HG02571 (cell line): Measurements from ENCODE around the gene MSH3.
"Not testable (repeated sequence)": the region's sequence is repeated elsewhere in the genome, so short reads cannot be mapped to it uniquely, and the experiment has no call there.

Experiments used
- ATAC-seq: cut with Tn5 transposase; IDR thresholded peaks from one replicate; pipeline ENCODE4 v1.9.1; 2021; ENCODE audit warnings: mild to moderate bottlenecking, moderate library complexity; ENCODE audit not compliant: unreplicated experiment

Gene MSH3

GRCh38 chr5:80837679-80838078 is 183.2 kb downstream of the MSH3 start:
- ATAC-seq = peak; percentile 83

GRCh38 chr5:80841026-80841797 is 186.8 kb downstream of the MSH3 start:
- ATAC-seq = not testable (repeated sequence)

- ATAC-seq = not testable (repeated sequence)
Observed at GRCh38 chr5:80846422-80846821, 192.0 kb downstream of the MSH3 start.

GRCh38 chr5:80850168-80850567 is 195.7 kb downstream of the MSH3 start:
- ATAC-seq = not testable (repeated sequence)

GRCh38 chr5:80852331-80853245 is 198.1 kb downstream of the MSH3 start:
- ATAC-seq = no peak

- ATAC-seq = no peak
Observed at GRCh38 chr5:80853413-80853812, 199.0 kb downstream of the MSH3 start.

- ATAC-seq = no peak
Observed at GRCh38 chr5:80854583-80854982, 200.1 kb downstream of the MSH3 start.

GRCh38 chr5:80860924-80861613 is 206.6 kb downstream of the MSH3 start:
- ATAC-seq = no peak

- no peak for ATAC-seq
Observed at GRCh38 chr5:80863708-80864107, 209.3 kb downstream of the MSH3 start.

- ATAC-seq = no peak
Observed at GRCh38 chr5:80864109-80864508, 209.7 kb downstream of the MSH3 start.

GRCh38 chr5:80864706-80865435 is 210.4 kb downstream of the MSH3 start:
- ATAC-seq = peak; percentile 52

GRCh38 chr5:80865551-80865950 is 211.1 kb downstream of the MSH3 start:
- ATAC-seq = no peak

- ATAC-seq = no peak
Observed at GRCh38 chr5:80866371-80866770, 211.9 kb downstream of the MSH3 start.

GRCh38 chr5:80867233-80867632 is 212.8 kb downstream of the MSH3 start:
- no peak for ATAC-seq

GRCh38 chr5:80870442-80870841 is 216.0 kb downstream of the MSH3 start:
- ATAC-seq = no peak

- ATAC-seq = no peak
Observed at GRCh38 chr5:80871541-80871961, 217.1 kb downstream of the MSH3 start.

- no peak for ATAC-seq
Observed at GRCh38 chr5:80874162-80874561, 219.7 kb downstream of the MSH3 start.

- ATAC-seq = no peak
Observed at GRCh38 chr5:80877592-80877991, 223.1 kb downstream of the MSH3 start.

GRCh38 chr5:80881726-80882125 is 227.3 kb downstream of the MSH3 start:
- ATAC-seq = no peak

- ATAC-seq = not testable (repeated sequence)
Observed at GRCh38 chr5:80883390-80883789, 228.9 kb downstream of the MSH3 start.
